T-cell (primary cell): ENCODE results near the gene FHIT. TPM values are rescaled to one million over a fixed set of nuclear protein-coding genes. Genes with fewer than 3 reads are reported as not detected.

Experiments used
- ATAC-seq, 4 experiments: fragments of 200-7000 bp in 3 of 4; fragments of 150-1000 bp in 1 of 4; cut with Tn5 transposase; replicated peaks in 1 of 4; 1 replicate in 3 of 4; 2 replicates in 1 of 4; pipeline ENCODE4 v1.10.0; 2021; ENCODE audit warnings: moderate library complexity in 3 of 4, mild to moderate bottlenecking in 2 of 4, moderate number of reproducible peaks in 1 of 4
- CTCF ChIA-PET, 2 donors: fragments of 300-600 bp; sonication (Branson Sonifier 250); formaldehyde crosslinking; loops; one replicate each; lab custom pipeline; 2022; ENCODE audit warnings: antibody characterized with exemption in 2 of 2; lab: Charles Lee
- POLR2A ChIA-PET, 2 donors: fragments of 300-600 bp; sonication (Branson Sonifier 250); formaldehyde crosslinking; loops; one replicate each; lab custom pipeline; 2022; ENCODE audit warnings: antibody characterized with exemption in 2 of 2; lab: Charles Lee
- DNase-seq, 35 experiments: peaks; one replicate each; pipeline versions ENCODE4 v3.0.0 to v3.0.0-alpha.2; 2013 to 2023
- H3K27ac ChIP-seq: one replicate; pipeline ENCODE4 v1.5.1; 2013; ENCODE audit warnings: low read length
- H3K27me3 ChIP-seq, 2 experiments: replicated peaks in 1 of 2; 1 replicate in 1 of 2; 2 replicates in 1 of 2; pipeline versions ENCODE4 v1.6.1 to v1.7.0; 2013; ENCODE audit warnings: low read length in 1 of 2, mixed read lengths in 1 of 2; ENCODE audit not compliant: control insufficient read depth in 2 of 2, insufficient read depth in 2 of 2; ENCODE audit errors: extremely low read depth in 1 of 2
- H3K36me3 ChIP-seq, 2 donors: 1 replicate in 1 of 2; 2 replicates in 1 of 2; pipeline versions ENCODE4 v1.6.1 to v1.7.0; 2013; ENCODE audit warnings: low read length in 1 of 2; ENCODE audit not compliant: control insufficient read depth in 2 of 2, insufficient read depth in 1 of 2; ENCODE audit errors: extremely low read depth in 1 of 2
- H3K4me1 ChIP-seq, 2 experiments: 1 replicate in 1 of 2; 2 replicates in 1 of 2; pipeline versions ENCODE4 v1.6.1 to v1.7.0; 2013; ENCODE audit warnings: low read length in 2 of 2, mixed read lengths in 1 of 2; ENCODE audit not compliant: insufficient read depth in 2 of 2, control insufficient read depth in 1 of 2; ENCODE audit errors: extremely low read depth in 1 of 2
- H3K4me3 ChIP-seq, 2 donors: 1 replicate in 1 of 2; 2 replicates in 1 of 2; pipeline versions ENCODE4 v1.5.1 to v1.7.0; 2013; ENCODE audit warnings: mild to moderate bottlenecking in 2 of 2, low read length in 1 of 2, moderate library complexity in 1 of 2; ENCODE audit not compliant: control insufficient read depth in 1 of 2; ENCODE audit errors: extremely low read depth in 1 of 2
- H3K9me3 ChIP-seq: 2 replicates; pipeline ENCODE4 v1.7.0; 2013
- H3K27ac Mint-ChIP-seq, 2 donors: one replicate each; pipeline ENCODE4 v1.8.0; 2020 to 2021; ENCODE audit warnings: mild to moderate bottlenecking in 2 of 2, mixed read lengths in 2 of 2
- H3K27me3 Mint-ChIP-seq, 2 donors: one replicate each; pipeline ENCODE4 v1.8.0; 2021 to 2022; ENCODE audit warnings: mixed read lengths in 2 of 2
- H3K36me3 Mint-ChIP-seq: one replicate; pipeline ENCODE4 v1.8.0; 2021; ENCODE audit warnings: mixed read lengths
- H3K4me1 Mint-ChIP-seq, 3 donors: one replicate each; pipeline ENCODE4 v1.8.0; 2020 to 2022; ENCODE audit warnings: mixed read lengths in 3 of 3, mild to moderate bottlenecking in 1 of 3
- H3K4me3 Mint-ChIP-seq, 3 donors: one replicate each; pipeline ENCODE4 v1.8.0; 2020 to 2022; ENCODE audit warnings: mild to moderate bottlenecking in 3 of 3, mixed read lengths in 3 of 3, moderate library complexity in 3 of 3
- H3K9me3 Mint-ChIP-seq, 3 donors: one replicate each; pipeline ENCODE4 v1.8.0; 2020 to 2022; ENCODE audit warnings: mixed read lengths in 3 of 3
- WGBS: methylation state at CpG from one replicate; pipeline ENCODE4 v1.1.5; 2013; ENCODE audit warnings: missing lambda C conversion rate; ENCODE audit not compliant: insufficient coverage; 5-methylcytosine and 5-hydroxymethylcytosine counted together
- total RNA-seq, 35 experiments: library from RNA in 6 of 35; stranded (reverse) in 6 of 35; fragments of 120-200 nt in 1 of 35; gene quantifications; one replicate each; pipeline versions ENCODE4 v1.2.1 to v1.2.4 and lab custom pipeline; 2013 to 2026

Gene FHIT
- total RNA-seq, 5 donors from 2014 or later (not counting 1 experiment from before 2014, with no cell fraction given), result 33.1 to 197 (median 78.3) TPM

- no peaks in the 10 kb centered on the region for H3K27me3 ChIP-seq
- ChIA-PET CTCF (no interaction called here), POLR2A (no interaction called here)
- Mint-ChIP-seq H3K4me1 (peaks cover 0 to 30% (median 17%) of the 10 kb centered on the region in 3 donors), H3K27ac (no peak overlapping the region), H3K27me3 (no peaks in the 10 kb centered on the region), H3K4me3 (no peak overlapping the region), H3K9me3 (peaks cover 0 to 6% (median 0%) of the 10 kb centered on the region in 3 donors), H3K36me3 (peaks cover 23% of the 10 kb centered on the region)
- no peaks in the 10 kb centered on the region for H3K4me1 ChIP-seq
- no peak overlapping the region for H3K4me3 ChIP-seq
- H3K36me3 ChIP-seq, result no peaks in the 10 kb centered on the region
- no peak for DNase-seq
- WGBS, result no CpG with 5 or more reads among the region's 1 CpG
- no peak for ATAC-seq
- no peaks in the 10 kb centered on the region for H3K9me3 ChIP-seq
- no peak overlapping the region for H3K27ac ChIP-seq
These were observed 1434.9 kb downstream of the FHIT start for GRCh38 chr3:59816312-59816711.

- Histone ChIP-seq H3K4me3 (no peak overlapping the region), H3K36me3 (no peaks in the 10 kb centered on the region), H3K9me3 (no peaks in the 10 kb centered on the region), H3K27me3 (no peaks in the 10 kb centered on the region), H3K27ac (no peak overlapping the region), H3K4me1 (peaks cover 2 to 6% of the 10 kb centered on the region in 2 experiments)
- no peak for DNase-seq
- Mint-ChIP-seq H3K9me3 (no peaks in the 10 kb centered on the region), H3K4me1 (peaks cover 6 to 28% (median 21%) of the 10 kb centered on the region in 3 donors), H3K4me3 (no peak overlapping the region), H3K36me3 (peaks cover 23% of the 10 kb centered on the region), H3K27me3 (no peaks in the 10 kb centered on the region), H3K27ac (no peak overlapping the region)
- ATAC-seq, result no peak
- POLR2A ChIA-PET, result no interaction called here
- CTCF ChIA-PET, result no interaction called here
- WGBS, result 84% methylated on average over 3 of the region's 7 CpGs
These were observed 1438.1 kb downstream of the FHIT start for GRCh38 chr3:59813148-59813538.

GRCh38 chr3:59812237-59813147, 1438.8 kb downstream of the FHIT start:
- POLR2A ChIA-PET, result no interaction called here
- DNase-seq (no peak), ATAC-seq (no peak)
- Mint-ChIP-seq H3K36me3 (peaks cover 23% of the 10 kb centered on the region), H3K27me3 (no peaks in the 10 kb centered on the region), H3K4me1 (peaks cover 6 to 24% (median 21%) of the 10 kb centered on the region in 3 donors), H3K9me3 (no peaks in the 10 kb centered on the region), H3K4me3 (no peak overlapping the region), H3K27ac (peak overlapping the region in 1 of 2 donors; percentile 37)
- Histone ChIP-seq H3K4me1 (peaks cover 2 to 6% of the 10 kb centered on the region in 2 experiments), H3K27me3 (no peaks in the 10 kb centered on the region), H3K27ac (no peak overlapping the region), H3K4me3 (no peak overlapping the region), H3K36me3 (no peaks in the 10 kb centered on the region), H3K9me3 (no peaks in the 10 kb centered on the region)
- CTCF ChIA-PET, result interaction anchor here (0.5 to 3.5 kb wide), 3 partner anchors 237 to 1132 kb away, joined by 3 to 17 read pairs (median 4); no protein-coding TSS in a partner anchor
- WGBS, result 63% methylated on average over 6 of the region's 11 CpGs

- Histone ChIP-seq H3K27ac (no peak overlapping the region), H3K36me3 (no peaks in the 10 kb centered on the region), H3K27me3 (no peaks in the 10 kb centered on the region), H3K4me1 (peaks cover 2 to 6% of the 10 kb centered on the region in 2 experiments), H3K4me3 (no peak overlapping the region), H3K9me3 (no peaks in the 10 kb centered on the region)
- H3K27me3 Mint-ChIP-seq, result no peaks in the 10 kb centered on the region
- WGBS, result no CpG with 5 or more reads among the region's 2 CpGs
- H3K36me3 Mint-ChIP-seq, result peaks cover 14% of the 10 kb centered on the region
- H3K9me3 Mint-ChIP-seq, result no peaks in the 10 kb centered on the region
- POLR2A ChIA-PET, result no interaction called here
- no peak overlapping the region for H3K4me3 Mint-ChIP-seq
- ATAC-seq (no peak), DNase-seq (no peak)
- H3K27ac Mint-ChIP-seq, result no peak overlapping the region
- CTCF ChIA-PET, result interaction anchor here in 1 of 2 donors (0.6 to 3.5 kb wide), 2 partner anchors 236 to 443 kb away, joined by 3 to 17 read pairs; no protein-coding TSS in a partner anchor
- peaks cover 6 to 21% (median 17%) of the 10 kb centered on the region in 3 donors for H3K4me1 Mint-ChIP-seq
These were observed 1440.1 kb downstream of the FHIT start for GRCh38 chr3:59811160-59811559.

GRCh38 chr3:59810606-59811005, 1440.6 kb downstream of the FHIT start:
- no peaks in the 10 kb centered on the region for H3K9me3 Mint-ChIP-seq
- H3K9me3 ChIP-seq, result no peaks in the 10 kb centered on the region
- no peak overlapping the region for H3K4me3 ChIP-seq
- no peaks in the 10 kb centered on the region for H3K27me3 Mint-ChIP-seq
- H3K4me1 Mint-ChIP-seq, result peaks cover 6 to 21% (median 17%) of the 10 kb centered on the region in 3 donors
- H3K4me3 Mint-ChIP-seq, result no peak overlapping the region
- H3K27ac Mint-ChIP-seq, result no peak overlapping the region
- peaks cover 2 to 6% of the 10 kb centered on the region in 2 experiments for H3K4me1 ChIP-seq
- 100% methylated on average over 1 of the region's 2 CpGs for WGBS
- H3K27me3 ChIP-seq, result no peaks in the 10 kb centered on the region
- no peak for ATAC-seq
- H3K36me3 ChIP-seq, result peaks cover 0 to 2% of the 10 kb centered on the region in 2 donors
- H3K36me3 Mint-ChIP-seq, result peaks cover 13% of the 10 kb centered on the region
- no peak for DNase-seq
- ChIA-PET POLR2A (no interaction called here), CTCF (interaction anchor here (0.6 to 3.5 kb wide), 6 partner anchors 221 to 816 kb away, joined by 3 to 17 read pairs (median 3); no protein-coding TSS in a partner anchor)
- H3K27ac ChIP-seq, result no peak overlapping the region

- Mint-ChIP-seq H3K36me3 (peaks cover 6% of the 10 kb centered on the region), H3K27me3 (no peaks in the 10 kb centered on the region), H3K27ac (peak overlapping the region in 1 of 2 donors; percentile 33), H3K9me3 (no peaks in the 10 kb centered on the region), H3K4me3 (no peak overlapping the region), H3K4me1 (peaks cover 6 to 21% (median 17%) of the 10 kb centered on the region in 3 donors)
- Histone ChIP-seq H3K36me3 (peaks cover 0 to 3% of the 10 kb centered on the region in 2 donors), H3K27ac (no peak overlapping the region), H3K9me3 (no peaks in the 10 kb centered on the region), H3K4me3 (no peak overlapping the region), H3K4me1 (peaks cover 2 to 6% of the 10 kb centered on the region in 2 experiments), H3K27me3 (no peaks in the 10 kb centered on the region)
- 58% methylated on average over 2 of the region's 8 CpGs for WGBS
- ATAC-seq, result peak in 1 of 4 experiments; percentile 26
- DNase-seq, result peak in 1 of 35 experiments; percentile 28
- ChIA-PET CTCF (interaction anchor here (0.5 to 3.5 kb wide), 8 partner anchors 220 to 815 kb away, joined by 3 to 17 read pairs (median 4); no protein-coding TSS in a partner anchor), POLR2A (no interaction called here)
These were observed 1441.4 kb downstream of the FHIT start for GRCh38 chr3:59809710-59810444.
